Activated naive CD8-positive, alpha-beta T cell treated with anti-CD3 and anti-CD28 coated beads, Interleukin-2, amount 10 ng/mL, durations not matched to agents 7 days and 5 days (primary cell): ENCODE data around the gene MIA. TPM values are rescaled to one million over a fixed set of nuclear protein-coding genes. Genes with fewer than 3 reads are reported as not detected.
"Not testable (repeated sequence)": the region's sequence is repeated elsewhere in the genome, so short reads cannot be mapped to it uniquely, and the experiment has no call there.

Experiments
- ATAC-seq: fragments of 150-1000 bp; cut with Tn5 transposase; one replicate; pipeline ENCODE4 v1.10.0; 2021; ENCODE audit warnings: low read depth, moderate library complexity
- POLR2A ChIA-PET: fragments of 350-600 bp; sonication (Branson Sonifier 250); formaldehyde crosslinking; loops from one replicate; lab custom pipeline; 2021; ENCODE audit warnings: antibody characterized with exemption; lab: Charles Lee
- DNase-seq: peaks from one replicate; pipeline ENCODE4 v3.0.0; 2021
- H3K27ac Mint-ChIP-seq: one replicate; pipeline ENCODE4 v1.8.0; 2022; ENCODE audit warnings: mild to moderate bottlenecking, mixed read lengths
- H3K27me3 Mint-ChIP-seq: one replicate; pipeline ENCODE4 v1.8.0; 2022; ENCODE audit warnings: mild to moderate bottlenecking, moderate library complexity, mixed read lengths
- H3K36me3 Mint-ChIP-seq: one replicate; pipeline ENCODE4 v1.8.0; 2021; ENCODE audit warnings: mild to moderate bottlenecking, mixed read lengths
- H3K4me1 Mint-ChIP-seq: one replicate; pipeline ENCODE4 v1.8.0; 2021; ENCODE audit warnings: mixed read lengths
- H3K4me3 Mint-ChIP-seq: one replicate; pipeline ENCODE4 v1.8.0; 2022; ENCODE audit warnings: mild to moderate bottlenecking, moderate library complexity, mixed read lengths
- H3K9me3 Mint-ChIP-seq: one replicate; pipeline ENCODE4 v1.8.0; 2021; ENCODE audit warnings: mixed read lengths
- total RNA-seq, 2 experiments: library from RNA; stranded (reverse); gene quantifications; one replicate each; pipeline ENCODE4 v1.2.3, GENCODE V29; 2021

MIA gene
- total RNA-seq, 2 experiments from 2014 or later = 3.0 TPM

DNA sequence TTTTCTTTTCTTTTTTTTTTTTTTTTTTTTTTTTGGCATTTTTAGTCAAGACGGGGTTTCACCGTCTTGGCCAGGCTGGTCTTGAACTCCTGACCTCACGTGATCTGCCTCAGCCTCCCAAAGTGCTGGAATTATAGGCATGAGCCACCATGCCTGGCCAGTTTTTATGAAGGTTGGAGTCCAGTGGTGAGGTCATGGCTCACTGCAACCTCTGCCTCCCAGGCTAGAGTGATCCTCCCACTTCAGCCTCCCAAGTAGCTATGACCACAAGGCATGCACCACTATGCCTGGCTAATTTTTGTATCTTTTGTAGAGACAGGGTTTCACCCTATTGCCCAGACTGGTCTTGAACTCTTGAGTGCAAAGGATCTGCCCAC is 20.1 kb upstream of the MIA start:
- H3K4me1 Mint-ChIP-seq = peaks cover 49% of the 10 kb centered on the region
- no peak for ATAC-seq
- peak overlapping the region; percentile 84 for H3K4me3 Mint-ChIP-seq
- POLR2A ChIA-PET = interaction anchor here (0.6 to 3.6 kb wide), 4 partner anchors 11 to 52 kb away, joined by 4 to 22 read pairs (median 7); partner anchors contain the start of gene RAB4B
- peaks cover 44% of the 10 kb centered on the region for H3K36me3 Mint-ChIP-seq
- peak overlapping the region; percentile 91 for H3K27ac Mint-ChIP-seq
- no peaks in the 10 kb centered on the region for H3K9me3 Mint-ChIP-seq
- no peaks in the 10 kb centered on the region for H3K27me3 Mint-ChIP-seq
- no peak for DNase-seq

- DNase-seq (no peak), ATAC-seq (no peak)
- H3K27ac Mint-ChIP-seq = peak overlapping the region; percentile 91
- H3K9me3 Mint-ChIP-seq = no peaks in the 10 kb centered on the region
- H3K36me3 Mint-ChIP-seq = peaks cover 49% of the 10 kb centered on the region
- POLR2A ChIA-PET = interaction anchor here (0.6 to 3.6 kb wide), 4 partner anchors 16 to 68 kb away, joined by 3 to 22 read pairs (median 4); partner anchors contain the start of gene RAB4B
- peak overlapping the region; percentile 84 for H3K4me3 Mint-ChIP-seq
- no peaks in the 10 kb centered on the region for H3K27me3 Mint-ChIP-seq
- peaks cover 53% of the 10 kb centered on the region for H3K4me1 Mint-ChIP-seq
Measured at GRCh38 chr19:40755791-40756190, 19.5 kb upstream of the MIA start.

- no peak for DNase-seq
- peak; percentile 28 for ATAC-seq
- POLR2A ChIA-PET = interaction anchor here (0.6 to 3.6 kb wide), 3 partner anchors 15 to 50 kb away, joined by 3 to 22 read pairs (median 6); partner anchors contain the start of gene RAB4B
- Mint-ChIP-seq H3K4me1 (peaks cover 57% of the 10 kb centered on the region), H3K27me3 (no peaks in the 10 kb centered on the region), H3K36me3 (peaks cover 52% of the 10 kb centered on the region), H3K27ac (peak overlapping the region; percentile 91), H3K4me3 (peak overlapping the region; percentile 84), H3K9me3 (no peaks in the 10 kb centered on the region)
Measured at GRCh38 chr19:40756502-40757110, 18.7 kb upstream of the MIA start.

GRCh38 chr19:40758491-40758890 is 16.8 kb upstream of the MIA start:
- peaks cover 60% of the 10 kb centered on the region for H3K4me1 Mint-ChIP-seq
- H3K9me3 Mint-ChIP-seq = no peaks in the 10 kb centered on the region
- DNase-seq = no peak
- POLR2A ChIA-PET = interaction anchor here (0.6 to 1.1 kb wide), 3 partner anchors 9 to 37 kb away, joined by 3 to 4 read pairs (median 3); no protein-coding TSS in a partner anchor
- H3K27me3 Mint-ChIP-seq = no peaks in the 10 kb centered on the region
- no peak overlapping the region for H3K4me3 Mint-ChIP-seq
- H3K36me3 Mint-ChIP-seq = peaks cover 63% of the 10 kb centered on the region
- no peak for ATAC-seq
- H3K27ac Mint-ChIP-seq = peak overlapping the region; percentile 61

DNA sequence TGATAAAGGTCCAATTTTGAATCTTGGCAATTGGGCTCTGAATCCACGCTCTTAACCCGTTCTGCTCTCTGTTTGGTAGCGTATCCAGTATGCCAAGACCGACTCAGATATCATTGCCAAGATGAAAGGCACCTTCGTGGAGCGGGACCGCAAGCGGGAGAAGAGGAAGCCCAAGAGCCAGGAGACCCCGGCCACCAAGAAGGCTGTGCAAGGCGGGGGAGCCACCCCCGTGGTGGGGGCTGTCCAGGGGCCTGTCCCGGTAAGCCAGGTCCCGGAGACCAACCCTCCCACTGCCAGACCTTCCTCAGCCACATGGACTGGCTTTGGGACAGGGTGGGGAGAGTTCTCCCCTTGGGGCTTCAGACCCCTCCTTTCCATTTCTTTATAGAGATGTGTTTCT is 16.0 kb upstream of the MIA start:
- Mint-ChIP-seq H3K27me3 (no peaks in the 10 kb centered on the region), H3K27ac (no peak overlapping the region), H3K9me3 (no peaks in the 10 kb centered on the region), H3K4me3 (no peak overlapping the region), H3K36me3 (peaks cover 67% of the 10 kb centered on the region), H3K4me1 (peaks cover 64% of the 10 kb centered on the region)
- DNase-seq (no peak), ATAC-seq (no peak)
- POLR2A ChIA-PET = interaction anchor here (2.6 kb wide), 1 partner anchor 18 kb away, joined by 13 read pairs; the partner anchor contains the start of gene RAB4B

DNA sequence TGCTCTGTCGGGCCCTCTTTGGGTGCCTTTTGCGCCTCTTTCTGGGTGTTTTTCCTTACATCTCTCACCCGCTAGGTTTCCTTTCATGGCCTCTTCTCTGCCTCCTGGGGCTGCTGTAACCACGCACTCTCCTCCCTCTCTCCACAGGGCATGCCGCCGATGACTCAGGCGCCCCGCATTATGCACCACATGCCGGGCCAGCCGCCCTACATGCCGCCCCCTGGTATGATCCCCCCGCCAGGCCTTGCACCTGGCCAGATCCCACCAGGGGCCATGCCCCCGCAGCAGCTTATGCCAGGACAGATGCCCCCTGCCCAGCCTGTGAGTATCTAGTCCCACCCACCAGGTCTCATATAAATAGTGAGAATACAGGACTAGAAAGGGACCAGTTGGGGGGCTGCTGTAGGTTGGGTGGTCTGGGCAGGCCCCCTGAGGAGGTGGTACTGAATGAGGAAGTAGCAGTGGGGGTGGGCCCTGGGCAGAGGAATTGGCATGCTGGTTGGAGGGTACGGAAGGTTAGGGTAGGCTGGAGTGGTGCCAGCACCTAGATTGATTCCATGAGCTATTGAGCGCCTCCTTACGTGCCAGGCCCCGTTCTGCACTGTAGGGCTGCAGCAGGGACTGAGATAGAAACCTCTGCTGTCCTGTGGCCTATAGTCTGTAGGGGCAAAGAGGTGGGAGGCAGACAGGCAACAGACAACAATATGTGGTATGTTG is 12.4 kb upstream of the MIA start:
- ATAC-seq (peak; percentile 52), DNase-seq (no peak)
- peak overlapping the region; percentile 89 for H3K27ac Mint-ChIP-seq
- POLR2A ChIA-PET = interaction anchor here (1.9 to 2.4 kb wide), 2 partner anchors 9 to 15 kb away, joined by 7 to 9 read pairs; partner anchors contain the start of gene RAB4B
- H3K4me3 Mint-ChIP-seq = peak overlapping the region; percentile 62
- peaks cover 55% of the 10 kb centered on the region for H3K4me1 Mint-ChIP-seq
- no peaks in the 10 kb centered on the region for H3K9me3 Mint-ChIP-seq
- H3K27me3 Mint-ChIP-seq = no peaks in the 10 kb centered on the region
- H3K36me3 Mint-ChIP-seq = peaks cover 63% of the 10 kb centered on the region

DNA sequence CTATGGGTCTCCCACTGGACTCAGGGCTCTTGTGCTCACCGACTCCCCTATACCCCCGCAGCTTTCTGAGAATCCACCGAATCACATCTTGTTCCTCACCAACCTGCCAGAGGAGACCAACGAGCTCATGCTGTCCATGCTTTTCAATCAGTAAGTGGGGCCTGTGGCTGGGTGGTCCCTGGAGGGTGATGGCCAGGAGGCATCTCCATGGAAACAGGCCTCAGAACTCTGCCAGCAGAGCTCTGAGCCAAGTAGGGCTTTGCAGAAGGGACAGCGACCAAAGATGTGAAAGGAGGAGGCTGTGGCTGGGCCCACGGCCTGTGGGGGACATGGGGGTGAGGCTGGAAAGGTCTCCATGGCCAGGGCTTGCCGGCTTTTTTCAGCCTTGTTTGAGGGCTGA is 11.8 kb upstream of the MIA start:
- POLR2A ChIA-PET = interaction anchor here (1.9 to 2.4 kb wide), 2 partner anchors 10 to 14 kb away, joined by 7 to 9 read pairs; partner anchors contain the start of gene RAB4B
- DNase-seq (no peak), ATAC-seq (peak; percentile 8)
- H3K9me3 Mint-ChIP-seq = no peaks in the 10 kb centered on the region
- no peaks in the 10 kb centered on the region for H3K27me3 Mint-ChIP-seq
- no peak overlapping the region for H3K4me3 Mint-ChIP-seq
- H3K27ac Mint-ChIP-seq = peak overlapping the region; percentile 89
- H3K4me1 Mint-ChIP-seq = peaks cover 54% of the 10 kb centered on the region
- H3K36me3 Mint-ChIP-seq = peaks cover 57% of the 10 kb centered on the region

DNA sequence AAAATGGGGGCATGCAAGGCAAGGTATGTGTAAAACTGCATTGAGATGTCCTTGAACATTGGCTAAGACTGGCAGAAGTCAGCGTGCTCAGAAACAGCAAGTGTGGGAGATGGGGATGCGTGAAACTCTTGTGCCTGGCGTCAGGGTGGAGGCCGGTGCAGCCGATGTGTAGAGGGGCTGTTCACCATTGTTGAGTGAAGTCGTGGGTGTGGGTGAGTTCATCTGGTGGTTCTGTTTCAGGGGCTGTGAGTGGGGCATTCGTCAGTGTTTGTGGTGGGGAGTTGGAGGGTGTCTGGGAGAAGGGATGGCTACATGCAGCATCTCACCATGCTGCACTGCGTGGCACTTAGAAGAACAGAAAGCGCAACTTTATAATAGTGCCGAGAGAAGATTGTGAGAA is 11.4 kb upstream of the MIA start:
- peaks cover 58% of the 10 kb centered on the region for H3K36me3 Mint-ChIP-seq
- H3K4me3 Mint-ChIP-seq = peak overlapping the region; percentile 9
- DNase-seq = no peak
- POLR2A ChIA-PET = interaction anchor here (1.9 to 2.4 kb wide), 2 partner anchors 10 to 14 kb away, joined by 7 to 9 read pairs; partner anchors contain the start of gene RAB4B
- peaks cover 54% of the 10 kb centered on the region for H3K4me1 Mint-ChIP-seq
- no peak for ATAC-seq
- H3K9me3 Mint-ChIP-seq = no peaks in the 10 kb centered on the region
- no peaks in the 10 kb centered on the region for H3K27me3 Mint-ChIP-seq
- peak overlapping the region; percentile 89 for H3K27ac Mint-ChIP-seq

GRCh38 chr19:40766385-40766784 is 8.9 kb upstream of the MIA start:
- H3K36me3 Mint-ChIP-seq = peaks cover 59% of the 10 kb centered on the region
- not testable (repeated sequence) for H3K4me3 Mint-ChIP-seq, H3K27me3 Mint-ChIP-seq, DNase-seq, ATAC-seq, H3K27ac Mint-ChIP-seq, H3K9me3 Mint-ChIP-seq
- POLR2A ChIA-PET = interaction anchor here (0.8 to 1.3 kb wide), 3 partner anchors 12 to 16 kb away, joined by 4 to 14 read pairs (median 7); partner anchors contain the start of genes ACTMAP and RAB4B
- peaks cover 47% of the 10 kb centered on the region for H3K4me1 Mint-ChIP-seq

GRCh38 chr19:40768869-40769268 is 6.5 kb upstream of the MIA start:
- no peaks in the 10 kb centered on the region for H3K9me3 Mint-ChIP-seq
- no peaks in the 10 kb centered on the region for H3K27me3 Mint-ChIP-seq
- H3K27ac Mint-ChIP-seq = no peak overlapping the region
- POLR2A ChIA-PET = no interaction called here
- no peak overlapping the region for H3K4me3 Mint-ChIP-seq
- peaks cover 42% of the 10 kb centered on the region for H3K36me3 Mint-ChIP-seq
- peaks cover 28% of the 10 kb centered on the region for H3K4me1 Mint-ChIP-seq
- no peak for DNase-seq
- no peak for ATAC-seq

DNA sequence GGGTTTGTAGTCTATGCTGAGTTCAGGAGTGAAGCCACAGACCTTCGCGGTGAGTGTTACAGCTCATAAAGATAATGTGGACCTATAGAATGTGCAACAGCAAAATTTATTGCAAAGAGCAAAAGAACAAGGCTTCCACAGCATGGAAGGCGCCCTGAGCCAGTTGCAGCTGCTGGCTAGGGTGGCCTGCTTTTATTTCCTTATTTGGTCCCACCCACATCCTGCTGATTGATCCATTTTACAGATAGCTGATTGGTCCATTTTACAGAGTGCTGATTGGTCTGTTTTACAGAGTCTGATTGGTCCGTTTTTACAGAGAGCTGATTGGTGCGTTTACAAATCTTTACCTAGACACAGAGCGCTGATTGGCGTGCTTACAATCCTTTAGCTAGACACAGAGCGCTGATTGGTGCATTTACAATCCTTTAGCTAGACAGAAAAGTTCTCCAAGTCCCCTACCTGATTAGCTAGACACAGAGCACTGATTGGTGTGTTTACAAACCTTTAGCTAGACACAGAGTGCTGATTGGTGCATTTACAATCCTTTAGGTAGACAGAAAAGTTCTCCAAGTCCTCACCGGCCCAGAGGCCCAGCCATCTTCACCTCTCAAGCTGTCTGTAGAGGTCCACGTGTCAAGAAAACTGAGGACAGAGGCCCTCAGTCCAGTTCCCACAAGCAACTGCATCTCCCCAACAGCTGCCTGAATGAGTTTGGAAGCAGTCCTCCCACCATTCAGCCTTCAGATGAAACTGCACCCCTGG is 4.0 kb upstream of the MIA start:
- peak; percentile 45 for ATAC-seq
- not testable (repeated sequence) for DNase-seq, H3K9me3 Mint-ChIP-seq, H3K27me3 Mint-ChIP-seq, H3K4me3 Mint-ChIP-seq
- Mint-ChIP-seq H3K36me3 (peaks cover 28% of the 10 kb centered on the region), H3K27ac (peak overlapping the region; percentile 34), H3K4me1 (peaks cover 12% of the 10 kb centered on the region)
- POLR2A ChIA-PET = interaction anchor here (0.8 to 2.0 kb wide), 5 partner anchors 7 to 21 kb away, joined by 3 to 9 read pairs (median 8); partner anchors contain the start of genes ACTMAP and RAB4B

DNA sequence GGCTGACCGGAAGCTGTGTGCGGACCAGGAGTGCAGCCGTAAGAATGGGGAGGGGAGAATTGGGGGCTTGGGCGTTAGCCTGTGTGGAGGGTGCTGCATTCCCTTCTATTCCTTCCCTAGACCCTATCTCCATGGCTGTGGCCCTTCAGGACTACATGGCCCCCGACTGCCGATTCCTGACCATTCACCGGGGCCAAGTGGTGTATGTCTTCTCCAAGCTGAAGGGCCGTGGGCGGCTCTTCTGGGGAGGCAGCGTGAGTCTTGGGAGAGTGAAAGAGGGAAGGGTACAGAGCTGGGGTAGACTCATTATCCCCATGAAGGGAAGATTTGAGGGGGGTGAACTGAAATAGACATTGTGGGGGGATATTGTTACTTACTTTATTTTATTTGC is 306 bp downstream of the MIA start:
- Mint-ChIP-seq H3K36me3 (peaks cover 18% of the 10 kb centered on the region), H3K27me3 (no peaks in the 10 kb centered on the region), H3K9me3 (no peaks in the 10 kb centered on the region), H3K4me1 (peaks cover 32% of the 10 kb centered on the region), H3K4me3 (no peak overlapping the region), H3K27ac (no peak overlapping the region)
- POLR2A ChIA-PET = interaction anchor here (4.4 kb wide), 1 partner anchor 25 kb away, joined by 92 read pairs; the partner anchor contains the start of genes ACTMAP and SNRPA
- DNase-seq (no peak), ATAC-seq (no peak)
